Measurements from ENCODE around the gene CCDC40.

DNA sequence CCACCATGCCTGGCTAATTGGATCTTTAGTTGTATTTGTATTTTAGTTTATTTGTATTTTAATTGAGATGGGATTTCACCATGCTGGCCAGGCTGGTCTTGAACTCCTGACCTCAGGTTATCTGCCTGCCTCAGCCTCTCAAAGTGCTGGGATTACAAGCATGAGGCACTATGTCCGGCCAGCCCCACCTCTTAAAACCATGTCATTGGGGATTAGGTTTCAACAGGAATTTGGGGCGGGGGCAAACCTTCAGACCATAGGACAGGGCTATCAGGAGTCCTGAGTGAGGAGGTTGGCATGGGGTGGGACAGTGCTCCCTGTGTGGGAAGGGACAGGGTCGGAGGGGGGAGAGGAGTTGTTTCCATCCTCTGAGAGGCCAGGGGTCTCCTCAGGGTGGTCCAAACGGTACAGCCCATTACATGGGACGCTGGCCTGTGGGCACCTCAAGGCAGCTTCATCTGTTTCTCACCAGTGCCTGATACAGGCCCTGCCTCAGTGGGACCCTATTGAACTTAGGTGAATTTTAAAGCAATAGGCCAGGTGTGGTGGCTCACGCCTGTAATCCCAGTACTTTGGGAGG lies 86.6 kb downstream of the CCDC40 start:
- no peak for TF ChIP-seq EP300 (IDR thresholded peaks at IDR 0.05)
- TF ChIP-seq, protein P1, sequence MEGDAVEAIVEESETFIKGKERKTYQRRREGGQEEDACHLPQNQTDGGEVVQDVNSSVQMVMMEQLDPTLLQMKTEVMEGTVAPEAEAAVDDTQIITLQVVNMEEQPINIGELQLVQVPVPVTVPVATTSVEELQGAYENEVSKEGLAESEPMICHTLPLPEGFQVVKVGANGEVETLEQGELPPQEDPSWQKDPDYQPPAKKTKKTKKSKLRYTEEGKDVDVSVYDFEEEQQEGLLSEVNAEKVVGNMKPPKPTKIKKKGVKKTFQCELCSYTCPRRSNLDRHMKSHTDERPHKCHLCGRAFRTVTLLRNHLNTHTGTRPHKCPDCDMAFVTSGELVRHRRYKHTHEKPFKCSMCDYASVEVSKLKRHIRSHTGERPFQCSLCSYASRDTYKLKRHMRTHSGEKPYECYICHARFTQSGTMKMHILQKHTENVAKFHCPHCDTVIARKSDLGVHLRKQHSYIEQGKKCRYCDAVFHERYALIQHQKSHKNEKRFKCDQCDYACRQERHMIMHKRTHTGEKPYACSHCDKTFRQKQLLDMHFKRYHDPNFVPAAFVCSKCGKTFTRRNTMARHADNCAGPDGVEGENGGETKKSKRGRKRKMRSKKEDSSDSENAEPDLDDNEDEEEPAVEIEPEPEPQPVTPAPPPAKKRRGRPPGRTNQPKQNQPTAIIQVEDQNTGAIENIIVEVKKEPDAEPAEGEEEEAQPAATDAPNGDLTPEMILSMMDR (IDR thresholded peaks at IDR 0.05) = no peak
- no peak for TF ChIP-seq POLR2AphosphoS5 (IDR thresholded peaks at IDR 0.05)
- no peak for TF ChIP-seq POLR2A (IDR thresholded peaks at IDR 0.05)

All from stomach (tissue), 4 donors.